Transverse colon (tissue), 4 donors: Measurements from ENCODE around the gene GLYATL1. TPM values are rescaled to one million over a fixed set of nuclear protein-coding genes. Genes with fewer than 3 reads are reported as not detected.

Source experiments
- DNase-seq: peaks from one replicate; pipeline ENCODE4 v3.0.0-alpha.2; 2019
- H3K27ac ChIP-seq, 4 donors: fragments of 200-600 bp; sonication (generic); 2 replicates each; pipeline ENCODE4 v1.5.1; 2016 to 2018; ENCODE audit warnings: inconsistent platforms in 4 of 4
- H3K27me3 ChIP-seq: fragments of 200-600 bp; sonication (generic); 2 replicates; pipeline ENCODE4 v1.5.1; 2017; ENCODE audit warnings: inconsistent platforms
- H3K36me3 ChIP-seq, 4 donors: fragments of 200-600 bp; sonication (generic); 2 replicates each; pipeline ENCODE4 v1.5.1; 2017 to 2019; ENCODE audit warnings: inconsistent platforms in 4 of 4
- H3K4me1 ChIP-seq, 4 donors: fragments of 200-600 bp; sonication (generic); 2 replicates each; pipeline ENCODE4 v1.5.1; 2017 to 2020; ENCODE audit warnings: inconsistent platforms in 4 of 4
- H3K4me3 ChIP-seq, 4 donors: fragments of 200-600 bp; sonication (generic); 1 replicate in 1 of 4; 2 replicates in 3 of 4; pipeline versions ENCODE4 v1.5.1 to v1.6.1; 2017 to 2019; ENCODE audit warnings: inconsistent platforms in 4 of 4
- H3K9me3 ChIP-seq, 2 donors: fragments of 200-600 bp; sonication (generic); 2 replicates each; pipeline ENCODE4 v1.5.1; 2017 to 2019; ENCODE audit warnings: inconsistent platforms in 2 of 2
- EP300 ChIP-seq: sonication (generic); formaldehyde crosslinking; IDR thresholded peaks from one replicate; pipeline ENCODE4 v1.6.1; 2017; ENCODE audit warnings: antibody characterized with exemption, low read depth
- POLR2A ChIP-seq: fragments of 450-650 bp; IDR thresholded peaks from one replicate; pipeline ENCODE4 v1.6.1; 2016; ENCODE audit warnings: antibody characterized with exemption, mild to moderate bottlenecking, moderate library complexity
- POLR2AphosphoS5 ChIP-seq, 3 donors: sonication (generic); formaldehyde crosslinking; IDR thresholded peaks; one replicate each; pipeline ENCODE4 v1.6.1; 2016; ENCODE audit warnings: antibody characterized with exemption in 3 of 3
- WGBS, 2 donors: methylation state at CpG; one replicate each; pipeline ENCODE4 v1.1.5; 2018; ENCODE audit warnings: low coverage in 1 of 2; 5-methylcytosine and 5-hydroxymethylcytosine counted together
- in situ Hi-C, 4 donors: fragments of 200-750 bp; cut with MboI; loops; one replicate each; pipeline versions ENCODE4 v1.15.0 to v1.15.1; 2017; ENCODE audit warnings: low sequenced_read_pairs in 3 of 4, low pct_ligation_motif_present in 1 of 4, low pct_unique_long_range_greater_than_20kb in 1 of 4
- intact Hi-C: fragments of 100-400 bp; cut with DNase I; formaldehyde crosslinking; loops from one replicate; pipeline ENCODE4 v1.15.1; 2023; ENCODE audit warnings: low total_unique reads
- total RNA-seq, 4 donors: library from RNA; depleted of rRNA; stranded (reverse); fragments of >200 nt; gene quantifications; one replicate each; pipeline ENCODE4 v1.1.0, GENCODE V29; 2016
- TF ChIP-seq, protein P1 (sequence below), 5 experiments: fragments of 200-600 bp in 3 of 5; fragments of 450-650 bp in 2 of 5; sonication (generic) in 3 of 5; IDR thresholded peaks; 1 replicate in 2 of 5; 2 replicates in 3 of 5; pipeline ENCODE4 v1.5.1; 2016 to 2017; ENCODE audit warnings: antibody characterized with exemption in 5 of 5, inconsistent platforms in 3 of 5, mild to moderate bottlenecking in 2 of 5, moderate library complexity in 1 of 5

GLYATL1 gene
- total RNA-seq, 4 donors from 2014 or later: 2.0 TPM; not detected in 3

- no peak for TF ChIP-seq POLR2AphosphoS5 (IDR thresholded peaks at IDR 0.05)
- no peak for TF ChIP-seq EP300
- TF ChIP-seq, protein P1, sequence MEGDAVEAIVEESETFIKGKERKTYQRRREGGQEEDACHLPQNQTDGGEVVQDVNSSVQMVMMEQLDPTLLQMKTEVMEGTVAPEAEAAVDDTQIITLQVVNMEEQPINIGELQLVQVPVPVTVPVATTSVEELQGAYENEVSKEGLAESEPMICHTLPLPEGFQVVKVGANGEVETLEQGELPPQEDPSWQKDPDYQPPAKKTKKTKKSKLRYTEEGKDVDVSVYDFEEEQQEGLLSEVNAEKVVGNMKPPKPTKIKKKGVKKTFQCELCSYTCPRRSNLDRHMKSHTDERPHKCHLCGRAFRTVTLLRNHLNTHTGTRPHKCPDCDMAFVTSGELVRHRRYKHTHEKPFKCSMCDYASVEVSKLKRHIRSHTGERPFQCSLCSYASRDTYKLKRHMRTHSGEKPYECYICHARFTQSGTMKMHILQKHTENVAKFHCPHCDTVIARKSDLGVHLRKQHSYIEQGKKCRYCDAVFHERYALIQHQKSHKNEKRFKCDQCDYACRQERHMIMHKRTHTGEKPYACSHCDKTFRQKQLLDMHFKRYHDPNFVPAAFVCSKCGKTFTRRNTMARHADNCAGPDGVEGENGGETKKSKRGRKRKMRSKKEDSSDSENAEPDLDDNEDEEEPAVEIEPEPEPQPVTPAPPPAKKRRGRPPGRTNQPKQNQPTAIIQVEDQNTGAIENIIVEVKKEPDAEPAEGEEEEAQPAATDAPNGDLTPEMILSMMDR (IDR thresholded peaks at IDR 0.05): no peak
- no peak for TF ChIP-seq POLR2A
- H3K27ac ChIP-seq: no peak overlapping the region
- intact Hi-C loops: no loop called here
- H3K36me3 ChIP-seq: no peaks in the 10 kb centered on the region
- no peak overlapping the region for H3K4me3 ChIP-seq
- H3K27me3 ChIP-seq: peaks cover 6% of the 10 kb centered on the region
- 79 to 90% methylated on average over 2 of the region's 2 CpGs for whole genome bisulfite sequencing, 2 donors
- in situ Hi-C loops: no loop called here
- H3K9me3 ChIP-seq: no peaks in the 10 kb centered on the region
- no peak for DNase-seq
- H3K4me1 ChIP-seq: peaks cover 6 to 23% (median 16%) of the 10 kb centered on the region in 4 donors
Measured at GRCh38 chr11:58930926-58931325, 8.4 kb upstream of the GLYATL1 start.

GRCh38 chr11:58933661-58934060 lies 5.6 kb upstream of the GLYATL1 start:
- DNase-seq: no peak
- no peak overlapping the region for H3K4me3 ChIP-seq
- 88 to 89% methylated on average over 1 to 3 of the region's 3 CpGs for WGBS, 2 donors
- no peaks in the 10 kb centered on the region for H3K9me3 ChIP-seq
- H3K36me3 ChIP-seq: no peaks in the 10 kb centered on the region
- H3K4me1 ChIP-seq: peaks cover 0 to under 1% (median 0%) of the 10 kb centered on the region in 4 donors
- H3K27me3 ChIP-seq: peaks cover 6% of the 10 kb centered on the region
- TF ChIP-seq, protein P1 (IDR thresholded peaks at IDR 0.05): no peak
- TF ChIP-seq POLR2A (no peak), EP300 (no peak), POLR2AphosphoS5 (IDR thresholded peaks at IDR 0.05) (no peak)
- intact Hi-C loops: no loop called here
- in situ Hi-C loops: no loop called here
- no peak overlapping the region for H3K27ac ChIP-seq

GRCh38 chr11:58934945-58935513 lies 4.3 kb upstream of the GLYATL1 start:
- no peaks in the 10 kb centered on the region for H3K4me1 ChIP-seq
- no peak for DNase-seq
- TF ChIP-seq, protein P1 (IDR thresholded peaks at IDR 0.05): no peak
- no peak overlapping the region for H3K4me3 ChIP-seq
- H3K9me3 ChIP-seq: no peaks in the 10 kb centered on the region
- no peak overlapping the region for H3K27ac ChIP-seq
- no peaks in the 10 kb centered on the region for H3K36me3 ChIP-seq
- in situ Hi-C loops: no loop called here
- no peaks in the 10 kb centered on the region for H3K27me3 ChIP-seq
- WGBS, 2 donors: 91% methylated on average over 1 to 7 of the region's 7 CpGs
- intact Hi-C loops: loop anchor here (5.0 kb wide), 1 partner anchor 1812 kb away; no protein-coding TSS in a partner anchor

GRCh38 chr11:58938398-58938797 lies 890 bp upstream of the GLYATL1 start:
- H3K4me3 ChIP-seq: no peak overlapping the region
- in situ Hi-C loops (no loop called here), intact Hi-C loops (loop anchor here (5.0 kb wide), 1 partner anchor 1809 kb away; no protein-coding TSS in a partner anchor)
- no peaks in the 10 kb centered on the region for H3K27me3 ChIP-seq
- no peak overlapping the region for H3K27ac ChIP-seq
- WGBS, 2 donors: 64% methylated on average over 4 of the region's 4 CpGs; no CpG with 5 or more reads in 1 of the 2 donors
- H3K9me3 ChIP-seq: no peaks in the 10 kb centered on the region
- H3K36me3 ChIP-seq: no peaks in the 10 kb centered on the region
- TF ChIP-seq, protein P1 (IDR thresholded peaks at IDR 0.05): no peak
- TF ChIP-seq POLR2AphosphoS5 (IDR thresholded peaks at IDR 0.05): no peak
- TF ChIP-seq EP300: no peak
- no peak for TF ChIP-seq POLR2A
- DNase-seq: no peak
- no peaks in the 10 kb centered on the region for H3K4me1 ChIP-seq
